ENCODE data around the gene C1orf56.

GRCh38 chr1:150999926-151000325 is 47.6 kb upstream of the C1orf56 start:
- TF ChIP-seq CTCF (IDR thresholded peaks at IDR 0.05; ENCODE audit: poor library complexity, severe bottlenecking) (no peak), SMC3 (conservative IDR thresholded peaks at IDR 0.05; ENCODE audit: poor library complexity) (no peak), EZH2 (IDR thresholded peaks at IDR 0.05; ENCODE audit: borderline replicate concordance, insufficient read depth, low read length, poor library complexity, severe bottlenecking) (no peak), POLR2AphosphoS5 (IDR thresholded peaks at IDR 0.05) (no peak), RAD21 (conservative IDR thresholded peaks at IDR 0.05) (no peak), MXI1 (conservative IDR thresholded peaks at IDR 0.05; ENCODE audit: poor library complexity, severe bottlenecking) (no peak), EP300 (conservative IDR thresholded peaks at IDR 0.05; ENCODE audit: poor library complexity, severe bottlenecking) (no peak), REST (IDR thresholded peaks at IDR 0.05; ENCODE audit: borderline replicate concordance) (no peak)
